SHP77 treated with DMSO at 0.1 percent for 48 hours (cell line): ENCODE measurements around the gene PGAP1.
"Not testable (repeated sequence)": the region's sequence is repeated elsewhere in the genome, so short reads cannot be mapped to it uniquely, and the experiment has no call there.

Experiments used
- DNase-seq: peaks from one replicate; lab custom pipeline; 2025; lab: John Stamatoyannopoulos, UW

The PGAP1 gene

DNA sequence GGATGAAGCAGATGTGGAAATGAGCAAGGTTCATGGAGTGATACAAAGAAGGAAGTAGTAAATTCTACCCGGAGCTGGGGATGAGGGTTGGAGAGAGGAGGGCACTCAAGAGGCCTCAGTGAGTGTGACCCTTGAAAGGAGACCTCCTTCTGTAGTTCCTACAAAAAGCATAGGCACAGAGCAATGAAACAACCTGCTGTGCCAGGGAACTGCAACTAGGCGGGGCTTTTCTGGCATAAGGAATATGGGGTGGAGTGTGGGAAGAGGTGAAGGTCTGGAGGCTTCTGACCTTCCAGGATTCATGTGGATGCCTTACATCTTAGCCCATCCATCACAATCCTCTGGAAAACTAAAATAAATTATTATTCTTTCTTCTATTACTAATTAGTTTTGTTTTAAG is 25.5 kb upstream of the PGAP1 start:
- no peak for DNase-seq

GRCh38 chr2:196949116-196949515 is 22.6 kb upstream of the PGAP1 start:
- no peak for DNase-seq

- no peak for DNase-seq
Measured at GRCh38 chr2:196944570-196944969, 18.1 kb upstream of the PGAP1 start.

- no peak for DNase-seq
Measured at GRCh38 chr2:196941398-196942078, 15.0 kb upstream of the PGAP1 start.

DNA sequence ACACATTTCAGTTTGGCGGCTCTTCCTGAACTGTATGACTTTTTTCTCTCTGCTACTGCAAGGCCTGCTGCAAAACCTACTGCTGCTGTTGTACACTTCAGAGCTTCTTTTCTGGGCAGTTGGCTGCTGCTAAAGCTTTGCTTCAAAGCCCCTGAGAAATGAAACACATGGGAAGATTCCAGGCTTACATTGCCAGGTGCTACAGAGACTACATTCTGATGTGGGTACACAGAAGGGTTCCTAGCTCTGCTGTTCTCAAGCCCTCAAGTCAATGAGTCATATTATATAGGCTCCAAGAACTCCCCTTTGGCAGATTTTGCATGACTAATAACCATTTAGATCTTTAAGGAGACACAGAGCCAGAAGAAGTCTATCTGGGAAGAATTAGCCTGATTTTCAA is 12.9 kb upstream of the PGAP1 start:
- no peak for DNase-seq

DNA sequence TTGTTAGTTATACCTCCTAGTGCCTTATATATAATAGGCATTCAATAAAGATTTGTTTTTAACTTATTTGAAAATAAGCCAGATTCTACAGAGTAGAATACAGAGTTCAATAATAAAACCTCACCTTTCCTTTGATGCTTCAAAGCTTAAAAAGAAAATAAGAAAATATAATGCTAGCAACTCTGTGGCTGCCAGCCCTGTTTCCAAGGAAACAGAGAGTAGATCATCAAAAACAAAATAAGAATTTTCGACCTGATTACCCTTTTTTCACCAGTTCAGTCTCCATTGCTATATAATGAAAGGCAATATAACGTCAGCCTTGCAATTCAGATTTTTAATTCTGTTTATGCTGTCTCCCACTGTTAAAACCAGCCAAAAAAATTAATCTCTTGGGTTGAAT is 8.9 kb upstream of the PGAP1 start:
- no peak for DNase-seq

GRCh38 chr2:196934672-196935071 is 8.2 kb upstream of the PGAP1 start:
- DNase-seq = no peak

GRCh38 chr2:196931555-196931954 is 5.0 kb upstream of the PGAP1 start:
- DNase-seq = no peak

GRCh38 chr2:196927376-196928225 is 1.1 kb upstream of the PGAP1 start:
- peak; percentile 39 for DNase-seq

DNA sequence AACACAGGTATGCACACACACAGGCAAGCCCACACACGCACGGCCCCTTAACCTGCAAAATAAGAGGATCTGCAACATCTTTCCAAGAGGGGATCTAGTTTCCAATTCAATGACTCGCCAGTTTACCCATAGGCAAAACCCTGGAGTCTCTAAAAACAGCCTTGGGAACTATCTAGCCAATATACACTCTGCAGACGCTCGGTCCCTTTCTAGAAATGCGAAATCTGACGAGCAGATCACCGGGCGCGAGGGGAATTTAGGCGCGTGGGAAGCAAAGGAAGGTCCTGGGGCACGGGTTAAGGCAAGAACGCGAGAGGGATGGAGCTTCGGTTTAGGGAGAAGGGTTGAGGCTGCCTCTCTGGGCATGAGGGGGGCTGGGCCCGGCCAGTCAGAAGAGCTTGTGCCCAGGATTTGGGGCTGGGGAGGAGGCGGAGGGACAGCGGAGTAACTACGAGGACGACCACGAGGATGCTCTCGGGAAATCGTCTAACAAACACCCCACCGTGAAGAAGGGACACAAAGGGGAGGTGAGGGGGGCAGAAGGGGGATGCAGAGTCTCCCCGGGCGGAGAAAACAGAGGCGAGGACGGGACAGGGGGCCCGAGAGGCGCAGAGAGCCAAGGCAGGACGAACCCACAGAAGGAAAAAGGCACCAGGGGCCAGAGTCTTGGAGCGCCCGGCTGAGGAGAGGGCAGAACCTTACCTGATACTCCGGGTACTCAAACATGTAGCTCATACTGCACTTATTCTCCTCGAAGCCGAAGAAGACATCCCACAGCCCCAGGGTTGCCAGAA is 542 bp downstream of the PGAP1 start:
- peak; percentile 71 for DNase-seq

DNA sequence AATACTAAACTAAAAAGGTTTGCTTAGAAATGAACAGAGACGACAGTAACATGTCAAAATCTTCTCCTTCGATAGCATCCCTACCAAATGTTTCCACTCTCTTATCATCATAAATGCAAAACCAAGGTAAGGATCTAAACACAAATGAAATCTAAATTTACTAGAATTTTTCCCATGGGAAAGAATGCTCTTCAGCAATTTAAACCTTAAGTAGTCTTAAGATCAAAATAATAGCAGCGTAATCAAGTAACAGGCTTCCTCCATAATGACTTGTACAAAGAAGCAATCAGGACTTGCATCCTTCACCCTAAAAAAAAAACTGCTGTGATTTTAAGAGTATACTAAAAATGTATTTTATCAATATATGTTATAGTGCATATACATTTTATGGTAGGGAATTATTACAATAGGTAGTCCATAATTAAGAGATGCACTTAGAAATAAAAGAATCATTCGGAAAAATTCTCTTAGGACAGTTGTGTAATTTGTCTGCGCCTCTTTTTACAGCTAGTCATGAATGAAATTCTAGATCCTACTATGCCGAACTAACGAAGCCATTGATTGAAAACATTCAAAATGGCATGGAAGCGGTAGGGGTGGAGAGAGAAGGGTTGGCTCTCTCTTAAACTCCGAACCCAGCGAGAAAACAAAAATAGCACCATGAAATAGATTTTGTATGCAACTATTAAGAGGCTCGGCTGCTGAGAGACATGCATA is 1.3 kb downstream of the PGAP1 start:
- DNase-seq = peak; percentile 71

DNA sequence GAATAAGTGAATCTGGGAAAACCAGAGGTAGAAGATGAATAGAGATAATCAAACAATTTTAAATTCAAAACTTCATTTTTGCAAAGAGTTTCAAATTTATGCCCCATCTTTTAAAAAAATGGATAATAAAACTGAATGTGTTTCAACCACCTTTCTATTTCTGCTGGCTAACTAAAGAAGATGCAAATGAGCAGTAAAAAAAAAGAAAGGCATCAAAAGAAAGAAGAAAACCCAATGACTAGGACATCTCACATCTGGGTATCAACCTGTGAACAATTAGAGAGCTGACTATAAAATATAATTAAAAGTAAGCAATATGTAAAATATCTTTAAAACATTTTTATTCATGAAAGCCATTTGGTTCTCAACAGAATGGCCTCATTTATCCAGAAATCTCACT is 2.5 kb downstream of the PGAP1 start:
- DNase-seq = no peak

DNA sequence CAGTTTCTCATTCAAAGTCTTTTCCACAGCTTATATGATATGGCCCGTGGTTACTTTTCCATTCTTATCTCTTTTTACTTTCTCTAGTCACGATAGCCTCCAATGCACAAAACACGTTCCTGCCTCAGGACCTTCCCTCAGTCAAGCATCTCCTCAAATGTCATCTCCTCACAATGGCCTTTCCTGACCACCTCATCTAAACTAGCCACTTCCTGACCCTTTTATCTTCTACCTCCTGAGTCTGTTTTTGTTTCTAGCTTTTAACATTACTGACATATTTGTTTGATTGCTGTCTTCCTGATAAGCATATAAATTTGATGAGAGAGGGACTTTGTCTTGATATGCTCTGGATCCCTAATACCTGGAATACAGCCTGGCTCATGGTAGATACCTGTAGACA is 7.6 kb downstream of the PGAP1 start:
- DNase-seq = no peak

- DNase-seq = no peak
Measured at GRCh38 chr2:196917802-196918201, 8.7 kb downstream of the PGAP1 start.

GRCh38 chr2:196915507-196916189 is 10.9 kb downstream of the PGAP1 start:
- no peak for DNase-seq

GRCh38 chr2:196914867-196915460 is 11.5 kb downstream of the PGAP1 start:
- DNase-seq = no peak

GRCh38 chr2:196913691-196914090 is 12.8 kb downstream of the PGAP1 start:
- DNase-seq = no peak

GRCh38 chr2:196905365-196905764 is 21.1 kb downstream of the PGAP1 start:
- DNase-seq = not testable (repeated sequence)

DNA sequence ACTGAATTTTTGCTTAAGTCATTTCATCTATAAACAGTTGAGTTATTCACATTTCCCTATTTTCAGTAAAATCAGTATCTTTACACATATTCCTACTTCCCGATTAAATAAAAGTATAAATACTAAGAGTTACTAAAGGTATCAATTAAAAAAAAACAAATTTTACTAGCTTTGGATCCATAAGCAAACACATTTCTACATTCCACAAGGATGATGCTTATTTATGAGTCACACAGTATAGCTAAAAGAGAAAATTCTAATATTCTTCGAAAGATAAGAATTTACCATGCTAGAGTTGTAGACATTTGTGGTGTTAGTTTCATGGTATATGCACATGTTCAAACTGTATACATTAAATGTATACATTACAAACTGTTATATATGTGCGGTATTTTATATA is 23.7 kb downstream of the PGAP1 start:
- no peak for DNase-seq

- DNase-seq = no peak
Measured at GRCh38 chr2:196900843-196901242, 25.7 kb downstream of the PGAP1 start.

GRCh38 chr2:196899976-196900375 is 26.5 kb downstream of the PGAP1 start:
- DNase-seq = no peak
